ENCODE measurements around the gene TMOD3.

The TMOD3 gene

GRCh38 chr15:51844747-51845426 lies 15.4 kb downstream of the TMOD3 start:
- no peak overlapping the region for H3K4me2 ChIP-seq
- H3K4me3 ChIP-seq (IDR thresholded peaks at IDR 0.05; ENCODE audit: insufficient read depth, low read depth, low read length): no peak overlapping the region
- H3K4me1 ChIP-seq (ENCODE audit: low read depth, poor library complexity, severe bottlenecking): peaks cover 38% of the 10 kb centered on the region
- no peaks in the 10 kb centered on the region for H3K36me3 ChIP-seq (ENCODE audit: insufficient read depth)
- H3K27ac ChIP-seq: no peak overlapping the region
- TF ChIP-seq CTCF (conservative IDR thresholded peaks at IDR 0.05; ENCODE audit: low read depth, low read length): no peak
- H3K9ac ChIP-seq: no peak overlapping the region
- no peaks in the 10 kb centered on the region for H3K27me3 ChIP-seq (ENCODE audit: insufficient read depth, low read depth)
- peaks cover 4% of the 10 kb centered on the region for H4K20me1 ChIP-seq (ENCODE audit: insufficient read depth)
- H3K79me2 ChIP-seq (ENCODE audit: insufficient read depth, low read depth): peaks cover 84% of the 10 kb centered on the region; the same call in 1 of the 2 replicates
- no peak overlapping the region for H2AFZ ChIP-seq (ENCODE audit: low read depth)

GRCh38 chr15:51846066-51846462 lies 16.6 kb downstream of the TMOD3 start:
- Histone ChIP-seq H3K27me3 (ENCODE audit: insufficient read depth, low read depth) (no peaks in the 10 kb centered on the region), H3K4me2 (no peak overlapping the region), H2AFZ (ENCODE audit: low read depth) (no peak overlapping the region), H3K9ac (no peak overlapping the region), H3K4me1 (ENCODE audit: low read depth, poor library complexity, severe bottlenecking) (peaks cover 33% of the 10 kb centered on the region), H3K36me3 (ENCODE audit: insufficient read depth) (no peaks in the 10 kb centered on the region), H3K79me2 (ENCODE audit: insufficient read depth, low read depth) (peaks cover 80% of the 10 kb centered on the region; the same call in 1 of the 2 replicates), H3K27ac (no peak overlapping the region), H4K20me1 (ENCODE audit: insufficient read depth) (peaks cover 4% of the 10 kb centered on the region), H3K4me3 (IDR thresholded peaks at IDR 0.05; ENCODE audit: insufficient read depth, low read depth, low read length) (no peak overlapping the region)
- no peak for TF ChIP-seq CTCF (conservative IDR thresholded peaks at IDR 0.05; ENCODE audit: low read depth, low read length)

GRCh38 chr15:51846463-51847230 lies 17.2 kb downstream of the TMOD3 start:
- Histone ChIP-seq H4K20me1 (ENCODE audit: insufficient read depth) (peaks cover 4% of the 10 kb centered on the region), H3K9ac (no peak overlapping the region), H3K27me3 (ENCODE audit: insufficient read depth, low read depth) (no peaks in the 10 kb centered on the region), H3K36me3 (ENCODE audit: insufficient read depth) (no peaks in the 10 kb centered on the region), H3K4me3 (IDR thresholded peaks at IDR 0.05; ENCODE audit: insufficient read depth, low read depth, low read length) (no peak overlapping the region), H3K4me1 (ENCODE audit: low read depth, poor library complexity, severe bottlenecking) (peaks cover 31% of the 10 kb centered on the region), H2AFZ (ENCODE audit: low read depth) (no peak overlapping the region), H3K4me2 (no peak overlapping the region), H3K79me2 (ENCODE audit: insufficient read depth, low read depth) (peaks cover 77% of the 10 kb centered on the region; the same call in 1 of the 2 replicates), H3K27ac (no peak overlapping the region)
- TF ChIP-seq CTCF (conservative IDR thresholded peaks at IDR 0.05; ENCODE audit: low read depth, low read length): no peak

- Histone ChIP-seq H3K4me1 (ENCODE audit: low read depth, poor library complexity, severe bottlenecking) (peaks cover 9% of the 10 kb centered on the region), H3K4me3 (IDR thresholded peaks at IDR 0.05; ENCODE audit: insufficient read depth, low read depth, low read length) (no peak overlapping the region), H2AFZ (ENCODE audit: low read depth) (no peak overlapping the region), H3K4me2 (no peak overlapping the region), H4K20me1 (ENCODE audit: insufficient read depth) (no peaks in the 10 kb centered on the region; the same call in 1 of the 2 replicates), H3K9ac (no peak overlapping the region), H3K36me3 (ENCODE audit: insufficient read depth) (no peaks in the 10 kb centered on the region), H3K79me2 (ENCODE audit: insufficient read depth, low read depth) (peaks cover 63% of the 10 kb centered on the region; the same call in 1 of the 2 replicates), H3K27me3 (ENCODE audit: insufficient read depth, low read depth) (no peaks in the 10 kb centered on the region), H3K27ac (no peak overlapping the region)
- no peak for TF ChIP-seq CTCF (conservative IDR thresholded peaks at IDR 0.05; ENCODE audit: low read depth, low read length)
Measured at GRCh38 chr15:51848811-51849210, 19.4 kb downstream of the TMOD3 start.

Measured in KMS-11 (cell line).